Measurements from ENCODE around the gene FOXN4. TPM values are rescaled to one million over a fixed set of nuclear protein-coding genes. Genes with fewer than 3 reads are reported as not detected.

FOXN4 gene
- total and polyA plus RNA-seq, 2 donors (not counting 1 experiment from before 2014, with no cell fraction given), result not detected

DNA sequence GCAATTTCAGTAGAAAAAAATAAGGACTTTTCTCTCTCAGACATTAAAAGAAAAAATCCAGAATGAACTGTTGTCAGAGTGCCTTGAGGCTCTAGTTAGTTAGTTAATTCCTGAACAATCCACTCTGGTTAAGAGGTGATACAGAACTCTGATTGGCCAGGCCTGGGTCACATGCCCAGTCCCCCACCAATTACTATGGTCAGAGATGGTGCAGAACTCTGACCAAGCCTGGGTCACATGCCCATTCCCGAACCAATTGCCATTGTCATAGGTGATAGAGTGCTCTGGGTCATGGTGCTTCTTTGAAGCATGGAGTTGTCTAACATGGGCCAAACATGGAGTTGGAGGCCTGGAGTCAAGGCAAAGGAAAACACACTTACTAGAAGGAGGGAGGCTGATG, 27.5 kb upstream of the FOXN4 start:
- no peaks in the 10 kb centered on the region for H3K27me3 ChIP-seq (ENCODE audit: control insufficient read depth, insufficient read depth, low read length)
- H3K79me2 ChIP-seq (ENCODE audit: control insufficient read depth, insufficient read depth, low read length), result no peaks in the 10 kb centered on the region
- H3K27ac ChIP-seq (ENCODE audit: insufficient read depth, low read length), result no peak overlapping the region
- H3K9me3 ChIP-seq (ENCODE audit: control insufficient read depth, insufficient read depth, low read depth, low read length), result no peaks in the 10 kb centered on the region
- H3K4me1 ChIP-seq (ENCODE audit: control insufficient read depth, extremely low read depth, insufficient read depth, low read length), result no peaks in the 10 kb centered on the region
- no peak overlapping the region for H3K4me3 ChIP-seq (replicated peaks in 1 of 4; ENCODE audit: control extremely low read depth in 1 of 4, insufficient read depth in 1 of 4, low read depth in 3 of 4, low read length in 4 of 4)
- DNase-seq (ENCODE audit: low read depth in 2 of 2), result no peak
- no peaks in the 10 kb centered on the region for H4K20me1 ChIP-seq (ENCODE audit: control insufficient read depth, extremely low read depth, insufficient read depth, low read length)
- no peaks in the 10 kb centered on the region for H3K36me3 ChIP-seq (ENCODE audit: control insufficient read depth, insufficient read depth, low read length)
- TF ChIP-seq, protein P1, sequence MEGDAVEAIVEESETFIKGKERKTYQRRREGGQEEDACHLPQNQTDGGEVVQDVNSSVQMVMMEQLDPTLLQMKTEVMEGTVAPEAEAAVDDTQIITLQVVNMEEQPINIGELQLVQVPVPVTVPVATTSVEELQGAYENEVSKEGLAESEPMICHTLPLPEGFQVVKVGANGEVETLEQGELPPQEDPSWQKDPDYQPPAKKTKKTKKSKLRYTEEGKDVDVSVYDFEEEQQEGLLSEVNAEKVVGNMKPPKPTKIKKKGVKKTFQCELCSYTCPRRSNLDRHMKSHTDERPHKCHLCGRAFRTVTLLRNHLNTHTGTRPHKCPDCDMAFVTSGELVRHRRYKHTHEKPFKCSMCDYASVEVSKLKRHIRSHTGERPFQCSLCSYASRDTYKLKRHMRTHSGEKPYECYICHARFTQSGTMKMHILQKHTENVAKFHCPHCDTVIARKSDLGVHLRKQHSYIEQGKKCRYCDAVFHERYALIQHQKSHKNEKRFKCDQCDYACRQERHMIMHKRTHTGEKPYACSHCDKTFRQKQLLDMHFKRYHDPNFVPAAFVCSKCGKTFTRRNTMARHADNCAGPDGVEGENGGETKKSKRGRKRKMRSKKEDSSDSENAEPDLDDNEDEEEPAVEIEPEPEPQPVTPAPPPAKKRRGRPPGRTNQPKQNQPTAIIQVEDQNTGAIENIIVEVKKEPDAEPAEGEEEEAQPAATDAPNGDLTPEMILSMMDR (conservative IDR thresholded peaks at IDR 0.05 in 1 of 2, IDR thresholded peaks at IDR 0.05 in 1 of 2; ENCODE audit: low read depth in 1 of 2, low read length in 2 of 2), result no peak
- TF ChIP-seq EZH2 (IDR thresholded peaks at IDR 0.05; ENCODE audit: low read length, missing control alignments), result no peak
- H3K4me2 ChIP-seq (ENCODE audit: extremely low read depth, insufficient read depth, low read length), result no peak overlapping the region
- no peak overlapping the region for H3K9ac ChIP-seq (ENCODE audit: insufficient read depth, low read length)
- no peak overlapping the region for H2AFZ ChIP-seq (ENCODE audit: low read length)

DNA sequence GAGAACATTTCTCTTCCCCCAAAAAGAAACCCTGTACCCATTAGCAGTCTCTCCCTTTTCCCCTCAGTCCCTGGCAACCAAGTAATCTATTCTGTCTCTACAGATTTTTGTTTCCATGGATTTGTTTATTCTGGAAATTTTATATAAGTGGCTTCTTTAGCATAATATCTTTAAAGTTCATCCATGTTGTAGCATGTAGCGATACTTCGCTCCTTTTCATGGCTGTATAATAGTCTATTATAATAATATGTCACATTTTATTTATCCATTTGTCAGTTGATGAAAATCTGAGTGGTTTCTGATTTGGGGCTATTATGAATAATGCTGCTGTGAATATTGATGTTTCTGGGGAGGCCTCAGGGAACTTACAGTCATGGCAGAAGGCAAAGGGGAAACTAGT, 25.8 kb upstream of the FOXN4 start:
- H4K20me1 ChIP-seq (ENCODE audit: control insufficient read depth, extremely low read depth, insufficient read depth, low read length), result no peaks in the 10 kb centered on the region

DNA sequence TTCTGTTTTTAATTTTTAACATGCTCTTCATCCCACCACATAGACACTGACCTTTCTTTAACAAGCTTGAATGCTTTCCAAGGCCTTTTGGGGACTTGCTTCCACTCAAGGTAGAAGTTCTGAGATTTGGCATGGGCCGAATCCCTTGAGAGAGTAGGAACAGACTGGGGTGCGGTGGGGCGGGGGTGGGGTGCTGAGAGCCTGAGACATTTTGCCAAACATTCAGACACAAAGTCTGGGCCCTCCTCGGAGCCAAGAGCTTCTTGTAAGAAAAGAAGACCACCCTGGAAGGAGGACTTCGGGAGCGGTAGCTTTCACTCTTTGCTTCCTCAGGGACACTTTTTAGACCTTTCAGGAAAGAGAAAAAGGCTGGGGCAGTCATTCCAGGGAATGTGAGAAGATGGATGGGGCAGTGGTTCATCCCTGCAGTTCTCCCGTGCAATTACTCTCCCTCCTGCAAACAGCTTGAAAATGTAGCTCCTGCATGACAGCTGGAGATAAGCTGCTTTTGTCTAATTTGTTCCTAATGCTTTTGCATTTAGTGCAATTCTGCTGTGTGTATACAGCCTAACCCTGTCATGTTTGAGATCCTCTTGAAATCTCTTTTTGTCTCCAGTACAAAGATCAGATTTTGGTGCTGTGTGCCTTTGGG, 22.3 kb upstream of the FOXN4 start:
- no peaks in the 10 kb centered on the region for H3K4me1 ChIP-seq (ENCODE audit: control insufficient read depth, extremely low read depth, insufficient read depth, low read length)
- TF ChIP-seq EZH2 (IDR thresholded peaks at IDR 0.05; ENCODE audit: low read length, missing control alignments), result no peak
- TF ChIP-seq, protein P1 (conservative IDR thresholded peaks at IDR 0.05 in 1 of 2, IDR thresholded peaks at IDR 0.05 in 1 of 2; ENCODE audit: low read depth in 1 of 2, low read length in 2 of 2), result no peak
- no peaks in the 10 kb centered on the region for H3K9me3 ChIP-seq (ENCODE audit: control insufficient read depth, insufficient read depth, low read depth, low read length)
- H3K27ac ChIP-seq (ENCODE audit: insufficient read depth, low read length), result no peak overlapping the region
- H3K4me2 ChIP-seq (ENCODE audit: extremely low read depth, insufficient read depth, low read length), result no peak overlapping the region
- H3K27me3 ChIP-seq (ENCODE audit: control insufficient read depth, insufficient read depth, low read length), result no peaks in the 10 kb centered on the region
- no peaks in the 10 kb centered on the region for H3K36me3 ChIP-seq (ENCODE audit: control insufficient read depth, insufficient read depth, low read length)
- H3K4me3 ChIP-seq (replicated peaks in 1 of 4; ENCODE audit: control extremely low read depth in 1 of 4, insufficient read depth in 1 of 4, low read depth in 3 of 4, low read length in 4 of 4), result no peak overlapping the region
- no peaks in the 10 kb centered on the region for H3K79me2 ChIP-seq (ENCODE audit: control insufficient read depth, insufficient read depth, low read length)
- no peaks in the 10 kb centered on the region for H4K20me1 ChIP-seq (ENCODE audit: control insufficient read depth, extremely low read depth, insufficient read depth, low read length)
- H2AFZ ChIP-seq (ENCODE audit: low read length), result no peak overlapping the region
- no peak overlapping the region for H3K9ac ChIP-seq (ENCODE audit: insufficient read depth, low read length)
- DNase-seq (ENCODE audit: low read depth in 2 of 2), result no peak

More for the DNA sequence above, 25.8 kb upstream of the FOXN4 start:
- Histone ChIP-seq H3K27ac (ENCODE audit: insufficient read depth, low read length) (no peak overlapping the region), H3K79me2 (ENCODE audit: control insufficient read depth, insufficient read depth, low read length) (no peaks in the 10 kb centered on the region), H3K27me3 (ENCODE audit: control insufficient read depth, insufficient read depth, low read length) (no peaks in the 10 kb centered on the region), H3K4me1 (ENCODE audit: control insufficient read depth, extremely low read depth, insufficient read depth, low read length) (no peaks in the 10 kb centered on the region), H3K4me2 (ENCODE audit: extremely low read depth, insufficient read depth, low read length) (no peak overlapping the region), H3K4me3 (replicated peaks in 1 of 4; ENCODE audit: control extremely low read depth in 1 of 4, insufficient read depth in 1 of 4, low read depth in 3 of 4, low read length in 4 of 4) (no peak overlapping the region), H3K36me3 (ENCODE audit: control insufficient read depth, insufficient read depth, low read length) (no peaks in the 10 kb centered on the region), H3K9ac (ENCODE audit: insufficient read depth, low read length) (no peak overlapping the region), H3K9me3 (ENCODE audit: control insufficient read depth, insufficient read depth, low read depth, low read length) (no peaks in the 10 kb centered on the region), H2AFZ (ENCODE audit: low read length) (no peak overlapping the region)
- TF ChIP-seq EZH2 (IDR thresholded peaks at IDR 0.05; ENCODE audit: low read length, missing control alignments), result no peak
- DNase-seq (ENCODE audit: low read depth in 2 of 2), result no peak

Measured in fibroblast of lung (primary cell).